Measurements from ENCODE around the gene KCNRG.
"Not testable (repeated sequence)": the region's sequence is repeated elsewhere in the genome, so short reads cannot be mapped to it uniquely, and the experiment has no call there.

The KCNRG gene

DNA sequence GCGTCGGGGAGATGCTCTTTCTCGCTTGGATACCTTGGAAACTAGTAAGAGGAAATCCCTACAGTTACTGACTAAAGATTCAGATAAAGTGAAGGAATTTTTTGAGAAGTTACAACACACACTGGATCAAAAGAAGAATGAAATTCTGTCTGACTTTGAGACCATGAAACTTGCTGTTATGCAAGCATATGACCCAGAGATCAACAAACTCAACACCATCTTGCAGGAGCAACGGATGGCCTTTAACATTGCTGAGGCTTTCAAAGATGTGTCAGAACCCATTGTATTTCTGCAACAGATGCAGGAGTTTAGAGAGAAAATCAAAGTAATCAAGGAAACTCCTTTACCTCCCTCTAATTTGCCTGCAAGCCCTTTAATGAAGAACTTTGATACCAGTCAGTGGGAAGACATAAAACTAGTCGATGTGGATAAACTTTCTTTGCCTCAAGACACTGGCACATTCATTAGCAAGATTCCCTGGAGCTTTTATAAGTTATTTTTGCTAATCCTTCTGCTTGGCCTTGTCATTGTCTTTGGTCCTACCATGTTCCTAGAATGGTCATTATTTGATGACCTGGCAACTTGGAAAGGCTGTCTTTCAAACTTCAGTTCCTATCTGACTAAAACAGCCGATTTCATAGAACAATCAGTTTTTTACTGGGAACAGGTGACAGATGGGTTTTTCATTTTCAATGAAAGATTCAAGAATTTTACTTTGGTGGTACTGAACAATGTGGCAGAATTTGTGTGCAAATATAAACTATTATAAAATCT lies 2.7 kb upstream of the KCNRG start:
- no peak for DNase-seq (ENCODE audit: low read depth)

DNA sequence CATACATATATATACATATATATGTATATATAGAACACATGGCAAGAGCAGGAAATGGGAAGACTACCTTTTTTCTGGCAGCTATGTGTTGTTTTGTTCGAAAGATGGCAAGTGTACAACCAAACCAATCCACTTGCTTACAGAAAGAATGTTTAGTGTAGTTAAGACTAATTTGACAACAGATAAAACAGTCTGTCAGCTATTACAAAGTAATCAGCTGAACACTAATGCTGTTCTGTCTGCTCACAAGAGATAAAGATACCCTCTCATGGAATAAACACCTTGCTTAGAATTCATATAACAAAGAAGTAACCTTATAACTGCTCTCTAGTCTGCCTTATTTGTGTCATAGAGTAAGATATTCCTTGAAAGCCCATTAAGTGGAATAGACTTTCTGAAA lies 858 bp upstream of the KCNRG start:
- DNase-seq (ENCODE audit: low read depth): no peak

DNA sequence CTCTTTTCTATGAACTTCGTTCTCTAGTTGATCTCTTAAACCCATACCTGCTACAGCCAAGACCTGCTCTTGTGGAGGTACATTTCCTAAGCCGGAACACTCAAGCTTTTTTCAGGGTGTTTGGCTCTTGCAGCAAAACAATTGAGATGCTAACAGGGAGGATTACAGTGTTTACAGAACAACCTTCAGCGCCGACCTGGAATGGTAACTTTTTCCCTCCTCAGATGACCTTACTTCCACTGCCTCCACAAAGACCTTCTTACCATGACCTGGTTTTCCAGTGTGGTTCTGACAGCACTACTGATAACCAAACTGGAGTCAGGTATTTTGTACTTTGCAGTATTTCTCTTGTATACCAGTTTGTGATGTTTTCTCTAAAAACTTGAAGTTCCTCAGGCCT lies 506 bp downstream of the KCNRG start:
- no peak for DNase-seq (ENCODE audit: low read depth)

DNA sequence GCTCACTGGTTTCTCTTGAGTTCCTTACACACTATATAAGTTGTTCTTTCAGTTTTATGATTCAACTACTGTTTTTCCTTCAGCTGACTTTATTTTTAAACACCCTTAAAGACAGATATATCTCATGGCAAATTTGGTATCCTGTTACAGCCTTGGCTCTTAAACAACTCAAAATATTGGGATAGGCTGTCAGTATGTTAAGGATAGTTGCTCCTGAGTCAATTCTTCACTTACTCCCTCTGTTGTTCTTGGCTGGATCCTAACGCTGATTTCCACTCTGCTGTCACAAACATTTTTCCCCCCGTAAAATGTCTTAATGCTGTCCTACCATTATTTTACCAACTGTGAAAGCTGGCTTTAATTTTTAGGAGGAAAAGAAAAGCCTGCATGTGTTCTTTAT lies 1.2 kb downstream of the KCNRG start:
- no peak for DNase-seq (ENCODE audit: low read depth)

DNA sequence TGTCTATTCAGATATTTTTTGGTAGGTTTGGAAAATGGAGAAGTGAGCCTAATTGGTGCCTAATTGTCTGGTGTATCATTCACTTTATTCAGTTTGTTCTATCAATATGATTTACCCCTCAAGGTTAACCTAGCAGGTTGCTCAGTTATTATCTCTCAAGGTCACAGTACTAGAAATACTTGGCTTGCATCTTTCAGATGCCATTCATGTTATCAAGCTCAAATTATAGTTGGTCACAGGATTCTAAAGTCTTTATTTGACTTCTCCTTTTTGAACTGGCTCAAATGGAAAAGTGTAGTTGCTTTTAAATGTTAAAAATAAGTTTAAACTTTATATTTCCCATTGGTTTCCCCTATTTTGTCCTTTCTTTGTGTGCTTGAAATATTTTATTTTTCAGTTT lies 2.6 kb downstream of the KCNRG start:
- DNase-seq (ENCODE audit: low read depth): no peak

DNA sequence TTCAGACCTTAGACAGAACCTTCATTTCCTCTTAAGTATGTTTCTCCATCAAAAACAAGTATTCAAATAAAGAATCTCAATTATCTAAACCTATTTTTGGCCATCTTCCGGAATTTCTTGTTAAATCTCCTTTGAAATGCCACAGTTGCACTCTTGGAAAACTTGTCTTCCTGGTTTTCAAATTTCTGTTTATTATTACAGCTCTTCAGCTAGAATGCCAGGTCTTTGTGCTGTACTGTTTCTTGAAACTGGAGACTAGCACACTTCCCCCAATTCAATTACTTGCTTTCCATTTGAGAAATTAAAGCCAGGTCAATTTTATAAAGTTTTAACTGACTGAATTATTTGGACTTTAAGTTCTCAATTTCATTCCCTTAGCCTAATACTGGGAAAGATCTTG lies 10.2 kb downstream of the KCNRG start:
- DNase-seq (ENCODE audit: low read depth): no peak

DNA sequence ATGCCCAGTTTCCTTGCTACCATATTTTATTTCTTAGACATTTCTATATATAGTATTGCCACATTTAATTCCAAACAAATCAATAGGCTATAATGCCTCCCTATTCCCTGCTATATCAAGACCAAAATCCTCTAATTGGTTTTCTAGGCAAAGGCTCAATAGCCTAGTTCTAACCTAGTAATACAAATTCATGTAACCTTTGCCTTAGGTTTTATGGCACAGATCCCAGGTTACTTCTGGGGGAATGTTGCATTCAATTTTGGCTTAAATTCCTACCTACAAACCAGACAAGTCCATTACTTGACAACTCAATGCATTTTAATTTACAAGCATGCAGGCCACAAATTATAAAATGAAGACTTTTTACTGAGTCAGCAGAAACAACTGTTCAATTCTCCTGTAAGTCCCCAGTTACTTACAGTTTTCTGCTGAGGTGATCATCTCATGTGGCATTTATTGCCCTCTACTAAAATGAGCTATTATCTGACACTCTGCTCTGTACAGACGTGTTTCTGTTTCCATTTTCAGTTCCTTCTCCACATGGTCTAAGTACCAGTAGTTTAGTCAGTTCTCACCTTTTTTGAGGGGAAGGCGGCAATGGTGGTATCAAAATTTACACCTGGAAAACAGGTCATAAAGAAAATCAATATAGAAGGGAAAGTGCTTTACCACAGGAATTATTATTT lies 11.7 kb downstream of the KCNRG start:
- no peak for DNase-seq (ENCODE audit: low read depth)

DNA sequence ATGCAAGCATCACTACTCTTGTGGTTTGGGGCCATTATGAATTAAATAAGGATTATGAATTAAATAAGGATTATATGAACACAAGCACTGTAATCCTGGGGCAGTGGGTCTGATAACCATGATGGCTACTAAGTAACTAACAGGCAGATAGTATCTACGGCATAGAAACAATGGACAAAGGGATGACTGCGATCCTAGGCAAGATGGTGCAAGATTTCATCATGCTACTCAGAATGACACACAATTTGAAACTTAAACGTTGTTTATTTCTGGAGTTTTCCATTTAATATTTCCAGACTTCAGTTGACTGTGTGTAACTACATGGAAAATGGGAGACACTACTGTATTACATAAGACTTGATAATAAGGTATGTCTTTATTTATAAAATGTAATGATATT lies 15.1 kb downstream of the KCNRG start:
- DNase-seq (ENCODE audit: low read depth): no peak

DNA sequence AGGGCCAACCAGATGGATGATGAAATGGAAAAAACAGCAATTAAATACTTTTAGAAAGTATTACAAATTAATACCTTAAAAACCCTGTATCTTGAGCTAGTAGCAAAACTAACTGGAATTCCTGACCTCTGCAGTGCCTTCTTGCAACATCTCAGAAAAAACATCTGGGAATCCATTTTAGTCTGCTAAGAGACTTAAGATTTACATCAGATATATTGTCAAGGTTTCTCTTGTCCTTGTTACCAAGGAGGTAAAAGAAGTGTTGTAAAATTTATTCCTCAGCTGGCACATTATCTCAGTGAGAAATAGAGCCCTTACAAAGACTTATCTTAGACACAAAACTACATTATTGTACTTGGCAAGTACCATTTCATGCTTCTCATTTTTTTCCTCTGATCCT lies 18.5 kb downstream of the KCNRG start:
- no peak for DNase-seq (ENCODE audit: low read depth)

DNA sequence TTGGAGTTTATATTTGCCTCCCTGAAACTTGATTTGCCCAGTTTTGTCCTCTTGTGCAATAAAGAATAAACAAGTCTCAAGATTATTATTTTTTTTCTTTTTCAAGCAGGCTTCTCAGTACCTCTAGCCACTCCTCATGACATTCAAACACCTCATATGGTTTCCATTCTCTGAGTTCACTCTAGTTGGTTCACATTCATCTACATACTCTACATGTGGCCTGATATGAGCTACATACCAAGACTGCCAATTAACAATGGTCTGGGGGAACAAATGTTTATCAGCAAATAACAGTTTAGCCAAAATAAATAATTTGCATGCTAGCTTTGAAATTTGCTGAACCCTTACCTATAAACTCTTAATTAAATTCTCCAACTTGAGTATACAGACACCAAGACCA lies 22.5 kb downstream of the KCNRG start:
- DNase-seq (ENCODE audit: low read depth): no peak

DNA sequence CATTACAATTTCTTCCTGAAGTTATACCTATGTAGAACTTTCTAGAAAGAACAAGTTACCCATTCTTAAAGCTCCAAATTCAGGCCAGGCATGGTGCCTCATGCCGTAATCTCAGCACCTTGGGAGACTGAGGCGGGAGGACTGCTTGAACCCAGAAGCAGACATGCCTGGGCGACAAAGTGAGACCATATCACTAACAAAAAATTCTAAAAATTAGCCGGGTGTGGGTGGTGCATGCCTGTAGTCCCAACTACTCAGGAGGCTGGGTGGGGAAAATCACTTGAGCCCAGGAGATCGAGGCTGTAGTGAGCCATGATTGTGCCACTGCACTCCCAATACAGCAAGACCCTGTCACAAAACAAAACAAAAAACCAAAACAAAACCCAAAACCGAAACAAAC lies 23.0 kb downstream of the KCNRG start:
- DNase-seq (ENCODE audit: low read depth): no peak

DNA sequence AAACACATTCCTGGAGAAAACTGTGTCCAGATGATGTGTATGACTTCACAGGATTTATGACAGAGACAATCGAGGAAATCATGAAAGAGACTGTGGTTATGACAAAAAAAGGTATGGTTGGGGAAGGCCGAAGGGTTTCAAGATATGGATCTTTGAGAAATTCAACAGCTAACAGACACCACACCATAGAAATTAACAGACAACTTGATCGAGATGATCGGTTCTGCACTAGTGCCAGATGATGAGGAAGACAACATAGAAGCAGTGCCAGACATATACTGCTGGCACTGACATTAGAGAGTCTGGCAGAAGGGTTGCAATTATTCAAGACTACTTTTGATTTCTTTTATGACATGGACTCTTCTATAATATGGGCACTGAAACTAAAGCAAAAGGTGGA lies 37.2 kb downstream of the KCNRG start:
- no peak for DNase-seq (ENCODE audit: low read depth)

DNA sequence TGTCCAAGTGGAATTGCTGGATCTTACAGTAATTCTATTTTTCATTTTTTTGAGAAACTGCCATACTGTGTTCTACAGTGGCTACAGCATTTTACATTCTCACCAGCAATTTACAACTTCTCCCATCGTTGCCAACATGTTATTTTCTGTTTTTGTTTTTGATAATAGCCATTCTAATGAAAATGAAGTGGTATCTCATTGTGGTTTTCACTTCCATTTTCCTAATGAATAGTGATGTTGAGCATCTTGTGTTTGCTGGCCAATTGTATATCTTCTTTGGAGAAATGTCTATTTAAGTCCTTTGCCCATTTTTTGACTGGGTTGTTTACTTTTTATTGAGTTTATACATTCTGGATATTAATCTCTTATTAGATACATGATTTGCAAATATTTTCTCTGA lies 38.6 kb downstream of the KCNRG start:
- DNase-seq (ENCODE audit: low read depth): no peak

DNA sequence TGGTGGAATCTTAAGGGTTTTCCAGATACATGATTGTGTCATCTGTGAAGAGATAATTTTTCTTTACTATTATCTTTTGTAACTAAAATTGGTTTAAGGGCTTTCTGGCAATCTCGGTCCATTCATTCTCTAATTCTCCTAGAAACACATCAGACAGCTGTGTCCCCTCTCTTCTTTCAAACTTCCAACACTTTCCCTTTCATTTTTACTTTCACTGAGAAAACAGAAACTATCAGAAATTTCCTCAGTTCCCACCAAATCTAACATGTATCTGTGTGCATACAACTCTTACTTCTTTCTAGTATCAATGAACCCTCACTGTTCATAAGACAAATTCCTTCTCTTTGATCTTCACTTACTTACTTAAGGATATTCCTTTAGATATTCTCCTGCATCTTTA lies 40.2 kb downstream of the KCNRG start:
- no peak for DNase-seq (ENCODE audit: low read depth)

DNA sequence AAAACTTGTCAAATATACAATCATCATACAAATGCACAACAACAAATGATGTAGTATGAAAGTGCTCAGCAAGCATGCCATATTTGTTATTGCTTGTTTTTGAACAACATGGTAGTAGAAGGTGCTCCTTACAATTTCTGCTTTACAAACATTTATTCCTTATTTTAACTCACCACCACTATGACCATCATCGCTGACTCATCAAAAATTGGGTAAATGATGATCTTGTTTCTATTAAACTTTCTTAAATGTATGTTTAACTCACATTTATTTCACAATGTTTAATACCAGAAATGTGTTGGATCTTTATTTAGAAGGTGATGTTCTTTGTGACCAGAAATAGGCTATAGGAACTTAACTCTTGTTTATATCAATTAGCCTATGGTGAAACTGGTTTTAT lies 45.5 kb downstream of the KCNRG start:
- no peak for DNase-seq (ENCODE audit: low read depth)

DNA sequence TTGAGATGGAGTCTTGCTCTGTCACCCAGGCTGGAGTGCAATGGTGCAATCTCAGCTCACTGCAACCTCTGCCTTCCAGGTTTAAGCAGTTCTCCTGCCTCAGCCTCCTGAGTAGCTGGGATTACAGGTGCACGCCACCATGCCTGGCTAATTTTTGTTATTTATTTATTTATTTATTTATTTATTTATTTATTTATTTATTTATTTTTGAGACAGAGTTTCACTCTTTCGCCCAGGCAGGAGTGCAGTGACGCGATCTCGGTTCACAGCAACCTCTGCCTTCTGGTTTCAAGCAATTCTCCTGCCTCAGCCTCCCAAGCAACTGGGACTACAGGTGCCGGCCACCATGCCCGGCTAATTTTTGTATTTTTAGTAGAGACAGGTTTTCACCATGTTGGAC lies 47.1 kb downstream of the KCNRG start:
- not testable (repeated sequence) for DNase-seq (ENCODE audit: low read depth)

DNA sequence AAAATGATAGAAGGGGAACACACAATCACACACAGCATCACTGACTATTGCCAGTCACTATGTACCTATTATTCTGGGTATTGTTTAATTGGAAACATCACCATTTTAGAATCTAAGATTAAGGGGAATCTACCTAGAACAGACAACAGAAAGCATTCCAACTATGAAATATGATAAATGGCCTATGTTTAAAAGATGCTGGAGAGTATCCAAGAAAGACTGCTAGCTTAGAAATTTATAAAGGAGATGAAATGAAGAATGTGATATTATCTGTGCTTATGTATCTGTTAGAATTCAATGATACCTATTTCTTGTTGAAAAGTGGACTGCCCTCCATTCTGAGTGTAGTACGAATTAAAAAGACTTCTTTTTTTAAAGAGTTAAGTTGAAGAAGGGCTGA lies 50.5 kb downstream of the KCNRG start:
- DNase-seq (ENCODE audit: low read depth): no peak

DNA sequence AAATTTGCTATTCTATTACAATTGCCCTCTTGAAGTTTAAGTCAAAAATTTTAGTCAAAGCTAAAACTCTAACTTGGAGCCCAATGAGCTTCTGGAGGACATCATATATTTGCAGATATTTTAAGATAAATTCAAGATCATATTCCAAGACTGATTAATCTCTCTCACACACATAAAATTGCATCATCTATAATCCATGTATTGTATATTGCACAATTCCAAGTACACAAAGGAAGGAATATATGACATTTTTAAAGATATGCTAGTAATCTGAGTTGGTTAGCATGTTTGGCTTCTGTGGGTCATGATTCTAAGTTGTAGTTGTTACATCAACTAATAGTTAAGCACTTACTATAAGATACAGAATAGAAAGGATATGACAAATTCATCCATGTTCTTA lies 53.3 kb downstream of the KCNRG start:
- DNase-seq (ENCODE audit: low read depth): no peak

DNA sequence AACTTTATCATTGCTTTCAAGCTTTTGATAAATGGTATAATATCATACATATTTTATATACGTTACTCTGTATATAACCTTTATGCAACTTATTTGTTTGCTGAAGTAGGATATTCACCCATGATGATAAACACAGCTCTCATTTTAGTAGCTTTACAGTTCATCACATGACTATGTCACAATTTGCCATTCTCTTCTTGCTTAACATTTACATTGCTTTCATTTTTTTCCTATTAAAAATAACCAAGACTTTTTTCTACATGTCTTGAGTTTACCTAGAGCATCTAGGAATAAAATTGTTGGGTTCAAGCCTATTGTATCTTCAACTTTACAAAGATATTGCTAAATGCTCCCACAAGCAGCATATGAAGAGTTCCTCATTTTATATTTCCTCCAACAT lies 54.0 kb downstream of the KCNRG start:
- DNase-seq (ENCODE audit: low read depth): no peak

DNA sequence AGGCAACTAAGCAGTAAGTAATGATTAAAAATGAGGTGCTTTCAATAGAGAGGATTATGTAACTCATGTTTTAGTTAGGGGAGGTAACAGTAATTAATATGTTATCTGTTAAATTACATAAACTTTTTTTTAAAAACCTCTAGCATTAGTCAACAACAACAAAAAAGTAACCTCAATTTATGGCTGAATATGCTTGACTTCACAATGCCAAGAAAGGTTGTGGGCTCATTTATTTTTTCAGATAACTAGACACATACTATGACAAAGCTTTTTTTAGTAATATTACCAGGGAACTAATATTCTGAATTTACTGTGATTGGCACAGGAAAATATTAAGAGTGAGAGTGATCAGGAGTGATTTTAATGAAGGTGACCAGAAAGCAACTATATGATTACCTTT lies 54.9 kb downstream of the KCNRG start:
- no peak for DNase-seq (ENCODE audit: low read depth)
